Ectodermal cell (in vitro differentiated cells): ENCODE data around the gene AGL.
"Not testable (repeated sequence)": the region's sequence is repeated elsewhere in the genome, so short reads cannot be mapped to it uniquely, and the experiment has no call there.

Source experiments
- H3K27ac ChIP-seq: 2 replicates; pipeline ENCODE4 v1.7.0; 2013; ENCODE audit warnings: mild to moderate bottlenecking, low read depth, low read length; ENCODE audit not compliant: insufficient read depth, poor library complexity, severe bottlenecking
- H3K27me3 ChIP-seq: 2 replicates; pipeline ENCODE4 v1.7.0; 2013; ENCODE audit warnings: mild to moderate bottlenecking, low read length; ENCODE audit not compliant: insufficient read depth, control insufficient read depth, poor library complexity, severe bottlenecking
- H3K36me3 ChIP-seq: one replicate; pipeline ENCODE4 v1.7.0; 2013; ENCODE audit warnings: low read length; ENCODE audit not compliant: control insufficient read depth, insufficient read depth
- H3K4me1 ChIP-seq: one replicate; pipeline ENCODE4 v1.7.0; 2013; ENCODE audit warnings: low read length; ENCODE audit not compliant: control insufficient read depth, insufficient read depth
- H3K4me3 ChIP-seq: 2 replicates; pipeline ENCODE4 v1.7.0; 2013; ENCODE audit warnings: low read depth, low read length, control low read depth; ENCODE audit not compliant: insufficient read depth
- H3K9me3 ChIP-seq: 2 replicates; pipeline ENCODE4 v1.7.0; 2013; ENCODE audit warnings: mild to moderate bottlenecking, low read length, moderate library complexity; ENCODE audit not compliant: control insufficient read depth
- WGBS, 2 experiments: methylation state at CpG; one replicate each; pipeline ENCODE4 v1.1.7; 2013; ENCODE audit warnings: missing lambda C conversion rate in 2 of 2; 5-methylcytosine and 5-hydroxymethylcytosine counted together

The AGL gene

GRCh38 chr1:99957818-99958217, 107.7 kb downstream of the AGL start:
- Histone ChIP-seq H3K4me3 (no peak overlapping the region), H3K27ac (no peak overlapping the region), H3K4me1 (no peaks in the 10 kb centered on the region), H3K36me3 (no peaks in the 10 kb centered on the region), H3K27me3 (no peaks in the 10 kb centered on the region), H3K9me3 (no peaks in the 10 kb centered on the region)
- 83 to 89% methylated on average over 1 of the region's 1 CpG for WGBS, 2 experiments

DNA sequence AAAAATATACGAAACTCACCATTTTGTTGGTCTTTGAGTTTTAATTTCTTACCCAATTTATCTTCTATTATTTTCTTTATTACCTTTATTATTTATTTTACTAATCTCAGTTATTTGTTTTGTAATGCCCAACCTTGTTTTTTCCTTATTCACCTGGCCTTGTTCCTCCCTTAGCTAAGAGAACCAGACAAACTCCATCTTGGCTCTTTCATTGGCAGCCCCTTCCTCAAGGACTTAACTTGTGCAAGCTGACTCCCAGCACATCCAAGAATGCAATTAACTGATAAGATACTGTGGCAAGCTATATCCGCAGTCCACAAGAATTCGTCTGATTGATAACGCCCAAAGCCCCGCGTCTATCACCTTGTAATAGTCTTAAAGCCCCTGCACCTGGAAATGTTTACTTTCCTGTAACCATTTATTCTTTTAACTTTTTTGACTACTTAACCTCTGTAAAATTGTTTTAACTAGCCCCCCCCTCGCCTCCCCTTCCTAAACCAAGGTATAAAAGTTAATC, 109.1 kb downstream of the AGL start:
- WGBS, 2 experiments = 89 to 91% methylated on average over 6 of the region's 7 CpGs
- H3K4me1 ChIP-seq, H3K36me3 ChIP-seq, H3K9me3 ChIP-seq, H3K27ac ChIP-seq, H3K4me3 ChIP-seq, H3K27me3 ChIP-seq: not testable (repeated sequence)

- H3K4me3 ChIP-seq, H3K9me3 ChIP-seq, H3K27me3 ChIP-seq, H3K4me1 ChIP-seq, H3K36me3 ChIP-seq, H3K27ac ChIP-seq: not testable (repeated sequence)
- WGBS, 2 experiments = 75% methylated on average over 1 of the region's 5 CpGs; no CpG with 5 or more reads in 1 of the 2 experiments
Measured at GRCh38 chr1:99960260-99960659, 110.1 kb downstream of the AGL start.

- Histone ChIP-seq H3K36me3 (no peaks in the 10 kb centered on the region), H3K9me3 (no peaks in the 10 kb centered on the region), H3K4me3 (no peak overlapping the region), H3K27me3 (no peaks in the 10 kb centered on the region), H3K27ac (no peak overlapping the region), H3K4me1 (no peaks in the 10 kb centered on the region)
Measured at GRCh38 chr1:99963041-99963795, 113.1 kb downstream of the AGL start.

DNA sequence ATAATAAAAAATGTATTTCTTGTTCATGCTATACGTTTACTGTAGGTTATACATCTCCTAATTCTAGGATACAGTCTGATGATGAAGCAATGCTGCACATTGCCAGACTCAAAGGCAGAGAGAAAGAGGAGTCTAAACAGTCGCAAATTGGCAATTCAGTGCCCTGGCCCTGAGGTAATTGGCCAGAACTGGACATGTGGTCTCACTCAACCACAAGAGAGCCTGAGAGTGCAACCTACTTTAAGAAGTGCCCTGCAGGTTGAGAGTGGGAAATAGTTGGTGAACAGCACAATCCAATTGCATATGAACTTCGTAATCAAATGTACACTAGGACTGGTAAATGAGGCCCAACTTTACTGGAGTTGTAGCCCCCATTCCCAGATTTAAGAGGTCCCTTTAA, 114.6 kb downstream of the AGL start:
- WGBS, 2 experiments = 87 to 97% methylated on average over 3 of the region's 3 CpGs
- Histone ChIP-seq H3K27me3 (no peaks in the 10 kb centered on the region), H3K4me3 (no peak overlapping the region), H3K9me3 (no peaks in the 10 kb centered on the region), H3K36me3 (no peaks in the 10 kb centered on the region), H3K4me1 (no peaks in the 10 kb centered on the region), H3K27ac (no peak overlapping the region)

DNA sequence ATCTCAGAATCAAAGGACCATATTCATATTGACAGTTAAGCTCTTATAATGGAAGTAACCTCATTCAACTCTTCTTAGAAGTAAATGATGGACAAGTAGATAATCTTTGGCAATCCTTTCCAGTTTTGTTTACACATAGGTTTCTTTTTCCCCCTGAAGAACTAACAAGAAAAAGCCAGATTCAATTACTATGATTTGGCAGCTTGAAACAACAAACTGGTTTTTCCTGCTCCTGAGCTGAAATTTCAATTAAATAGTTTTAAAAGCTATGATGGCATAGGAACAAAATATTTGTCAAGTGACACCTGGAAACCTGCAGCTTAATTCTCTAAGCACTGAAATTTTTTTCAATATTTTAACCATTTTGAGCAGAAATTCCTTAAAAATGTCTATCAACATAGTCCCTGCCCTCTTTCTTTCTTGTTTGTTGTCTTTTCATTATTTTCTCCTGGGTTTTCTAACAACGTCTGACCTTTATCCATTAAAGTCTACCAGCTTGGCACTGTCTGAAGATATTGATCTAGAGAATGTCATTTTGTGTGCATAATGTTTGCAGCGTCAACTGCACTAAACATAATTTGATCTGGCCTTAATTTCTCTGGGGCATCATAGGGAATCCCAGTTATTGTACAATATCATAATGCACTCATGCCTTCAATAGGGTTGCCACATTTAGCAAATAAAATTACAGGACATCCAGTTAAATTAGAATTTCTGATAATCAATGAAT, 115.7 kb downstream of the AGL start:
- no peaks in the 10 kb centered on the region for H3K36me3 ChIP-seq
- H3K4me1 ChIP-seq = no peaks in the 10 kb centered on the region
- H3K27me3 ChIP-seq = no peaks in the 10 kb centered on the region
- no peaks in the 10 kb centered on the region for H3K9me3 ChIP-seq
- H3K4me3 ChIP-seq = no peak overlapping the region
- WGBS, 2 experiments = 78 to 95% methylated on average over 2 of the region's 2 CpGs
- no peak overlapping the region for H3K27ac ChIP-seq

GRCh38 chr1:99968214-99968613, 118.1 kb downstream of the AGL start:
- 94 to 96% methylated on average over 4 of the region's 4 CpGs for WGBS, 2 experiments
- H3K27ac ChIP-seq = no peak overlapping the region
- H3K36me3 ChIP-seq = no peaks in the 10 kb centered on the region
- no peaks in the 10 kb centered on the region for H3K4me1 ChIP-seq
- no peak overlapping the region for H3K4me3 ChIP-seq
- H3K9me3 ChIP-seq = no peaks in the 10 kb centered on the region
- H3K27me3 ChIP-seq = no peaks in the 10 kb centered on the region

DNA sequence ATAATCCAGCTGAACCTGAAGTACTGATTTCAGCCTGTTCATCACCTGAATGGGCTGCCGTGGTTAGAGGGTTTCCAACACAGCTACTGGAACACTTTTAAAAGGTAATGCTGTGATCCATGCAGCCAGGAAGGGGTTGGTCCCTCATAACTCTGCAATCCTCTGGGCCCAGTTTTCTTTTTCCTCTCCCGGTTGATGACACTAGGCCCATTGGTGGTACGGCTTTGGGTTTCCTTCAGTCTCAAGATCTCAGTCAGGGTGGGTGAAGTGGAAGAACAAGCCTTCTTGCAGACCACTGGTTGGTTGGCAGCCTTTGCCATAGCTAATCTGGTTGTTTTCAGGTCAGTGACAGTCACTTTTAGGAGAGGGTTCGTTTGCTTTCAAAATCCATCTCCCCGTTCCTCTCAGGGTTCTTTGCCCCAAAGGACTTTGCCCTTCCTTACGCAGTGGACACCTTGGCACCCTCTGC, 119.1 kb downstream of the AGL start:
- peak overlapping the region; percentile 60 for H3K4me3 ChIP-seq
- H3K4me1 ChIP-seq = no peaks in the 10 kb centered on the region
- no peaks in the 10 kb centered on the region for H3K36me3 ChIP-seq
- H3K27ac ChIP-seq = no peak overlapping the region
- no peaks in the 10 kb centered on the region for H3K27me3 ChIP-seq
- H3K9me3 ChIP-seq = no peaks in the 10 kb centered on the region
- 54 to 58% methylated on average over 6 of the region's 6 CpGs for WGBS, 2 experiments

GRCh38 chr1:99969729-99970621, 119.8 kb downstream of the AGL start, which contains the start of gene SLC35A3:
SLC35A3 (plus strand) TSS chr1:99969996; CDS start chr1:99993555, 23,559 bp downstream.
- peak within 1 kb of the TSS; percentile 60 for H3K4me3 ChIP-seq
- WGBS, 2 experiments = 1 to 2% methylated on average over 74 of the region's 74 CpGs
- H3K27me3 ChIP-seq = no peaks in the 10 kb centered on the region
- no peaks in the 10 kb centered on the region for H3K9me3 ChIP-seq
- H3K36me3 ChIP-seq = no peaks in the 10 kb centered on the region
- no peaks in the 10 kb centered on the region for H3K4me1 ChIP-seq
- no peak within 1 kb of the TSS for H3K27ac ChIP-seq
